HEK293 (cell line): ENCODE results near the gene MUC2.

ENCODE experiments used
- CTCF ChIA-PET: fragments of 350-600 bp; formaldehyde crosslinking; extraction: SDS; loops from one replicate; lab custom pipeline; 2021; ENCODE audit warnings: antibody characterized with exemption; lab: Yijun Ruan, JAX
- POLR2A ChIA-PET: fragments of 300-600 bp; formaldehyde crosslinking; extraction: SDS; loops from one replicate; lab custom pipeline; 2020; ENCODE audit warnings: antibody characterized with exemption, inconsistent platforms; lab: Yijun Ruan, JAX
- H3K27ac ChIP-seq: fragments of 200-500 bp; sonication (Bioruptor generic); 2 replicates; pipeline ENCODE4 v1.5.1; 2014; ENCODE audit warnings: low read depth, low read length, control low read depth, inconsistent platforms; ENCODE audit errors: extremely low read depth
- H3K36me3 ChIP-seq, 2 experiments: fragments of 200-500 bp in 1 of 2; sonication (Bioruptor generic) in 1 of 2; 1 replicate in 1 of 2; 2 replicates in 1 of 2; pipeline ENCODE4 v1.5.1; 2014 to 2017; ENCODE audit warnings: inconsistent platforms in 2 of 2, low read length in 2 of 2; ENCODE audit not compliant: control insufficient read depth in 2 of 2, insufficient read depth in 1 of 2
- H3K4me1 ChIP-seq: fragments of 200-500 bp; sonication (Bioruptor generic); 2 replicates; pipeline ENCODE4 v1.5.1; 2014; ENCODE audit warnings: mild to moderate bottlenecking, low read length, inconsistent platforms; ENCODE audit not compliant: control insufficient read depth, insufficient read depth
- H3K4me3 ChIP-seq: 2 replicates; pipeline ENCODE4 v1.5.1; 2011; ENCODE audit warnings: low read depth, mild to moderate bottlenecking, control low read depth, low read length, moderate library complexity
- H3K9me3 ChIP-seq: fragments of 200-500 bp; sonication (Bioruptor generic); 2 replicates; pipeline ENCODE4 v1.5.1; 2014; ENCODE audit warnings: low read depth, low read length, inconsistent platforms; ENCODE audit not compliant: control insufficient read depth, insufficient read depth
- BCL11B ChIP-seq: fragments of 450-650 bp; formaldehyde crosslinking; IDR thresholded peaks from 2 replicates; pipeline ENCODE4 v1.5.1; 2016; ENCODE audit warnings: low read depth, missing biosample characterization, missing genetic modification characterization
- CTCF ChIP-seq: fragments of 450-650 bp; formaldehyde crosslinking; IDR thresholded peaks from 2 replicates; pipeline ENCODE4 v1.5.1; 2016; ENCODE audit warnings: missing biosample characterization, missing genetic modification characterization
- HIC1 ChIP-seq: fragments of 450-650 bp; formaldehyde crosslinking; IDR thresholded peaks from 2 replicates; pipeline ENCODE4 v1.5.1; 2016; ENCODE audit warnings: missing biosample characterization, missing genetic modification characterization
- OVOL3 ChIP-seq: fragments of 450-650 bp; formaldehyde crosslinking; IDR thresholded peaks from 2 replicates; pipeline ENCODE4 v1.5.1; 2016; ENCODE audit warnings: missing biosample characterization, missing genetic modification characterization
- SCRT1 ChIP-seq: fragments of 450-650 bp; formaldehyde crosslinking; IDR thresholded peaks from 2 replicates; pipeline ENCODE4 v1.5.1; 2016; ENCODE audit warnings: missing biosample characterization, missing genetic modification characterization, borderline replicate concordance
- WT1 ChIP-seq: fragments of 450-650 bp; formaldehyde crosslinking; IDR thresholded peaks from 2 replicates; pipeline ENCODE4 v1.5.1; 2016; ENCODE audit warnings: missing biosample characterization, missing genetic modification characterization
- ZBTB1 ChIP-seq: fragments of 450-650 bp; formaldehyde crosslinking; IDR thresholded peaks from 2 replicates; pipeline ENCODE4 v1.5.1; 2016; ENCODE audit warnings: missing biosample characterization, missing genetic modification characterization
- ZBTB17 ChIP-seq: fragments of 450-650 bp; formaldehyde crosslinking; IDR thresholded peaks from 2 replicates; pipeline ENCODE4 v1.5.1; 2016; ENCODE audit warnings: missing biosample characterization, missing genetic modification characterization
- ZFHX2 ChIP-seq: fragments of 450-650 bp; formaldehyde crosslinking; conservative IDR thresholded peaks from 2 replicates; pipeline ENCODE4 v1.5.1; 2016; ENCODE audit warnings: missing biosample characterization, missing genetic modification characterization
- ZNF175 ChIP-seq: fragments of 450-650 bp; formaldehyde crosslinking; IDR thresholded peaks from 2 replicates; pipeline ENCODE4 v1.5.1; 2016; ENCODE audit warnings: missing biosample characterization, missing genetic modification characterization
- ZNF2 ChIP-seq: fragments of 450-650 bp; formaldehyde crosslinking; IDR thresholded peaks from 2 replicates; pipeline ENCODE4 v1.5.1; 2016; ENCODE audit warnings: missing biosample characterization, missing genetic modification characterization
- ZNF214 ChIP-seq: fragments of 450-650 bp; formaldehyde crosslinking; IDR thresholded peaks from 2 replicates; pipeline ENCODE4 v1.5.1; 2017; ENCODE audit warnings: missing biosample characterization, mild to moderate bottlenecking, missing genetic modification characterization, borderline replicate concordance
- ZNF248 ChIP-seq: fragments of 450-650 bp; formaldehyde crosslinking; IDR thresholded peaks from 2 replicates; pipeline ENCODE4 v1.5.1; 2017; ENCODE audit warnings: missing biosample characterization, missing genetic modification characterization
- ZNF341 ChIP-seq: fragments of 450-650 bp; formaldehyde crosslinking; IDR thresholded peaks from 2 replicates; pipeline ENCODE4; 2016; ENCODE audit warnings: low read depth, missing biosample characterization, missing genetic modification characterization
- ZNF366 ChIP-seq: fragments of 450-650 bp; formaldehyde crosslinking; conservative IDR thresholded peaks from 2 replicates; pipeline ENCODE4 v1.5.1; 2016; ENCODE audit warnings: missing biosample characterization, missing genetic modification characterization
- ZNF514 ChIP-seq: fragments of 450-650 bp; formaldehyde crosslinking; IDR thresholded peaks from 2 replicates; pipeline ENCODE4 v1.5.1; 2016; ENCODE audit warnings: missing biosample characterization, missing genetic modification characterization
- ZNF548 ChIP-seq: fragments of 450-650 bp; formaldehyde crosslinking; IDR thresholded peaks from 2 replicates; pipeline ENCODE4 v1.5.1; 2016; ENCODE audit warnings: missing biosample characterization, missing genetic modification characterization
- ZNF610 ChIP-seq: fragments of 450-650 bp; formaldehyde crosslinking; IDR thresholded peaks from 2 replicates; pipeline ENCODE4 v1.5.1; 2016; ENCODE audit warnings: missing biosample characterization, missing genetic modification characterization, borderline replicate concordance
- ZNF707 ChIP-seq: fragments of 450-650 bp; formaldehyde crosslinking; IDR thresholded peaks from 2 replicates; pipeline ENCODE4 v1.5.1; 2016; ENCODE audit warnings: missing biosample characterization, missing genetic modification characterization
- ZNF776 ChIP-seq: fragments of 450-650 bp; formaldehyde crosslinking; IDR thresholded peaks from 2 replicates; pipeline ENCODE4 v1.5.0; 2017; ENCODE audit warnings: missing biosample characterization, missing genetic modification characterization, borderline replicate concordance

MUC2 gene

DNA sequence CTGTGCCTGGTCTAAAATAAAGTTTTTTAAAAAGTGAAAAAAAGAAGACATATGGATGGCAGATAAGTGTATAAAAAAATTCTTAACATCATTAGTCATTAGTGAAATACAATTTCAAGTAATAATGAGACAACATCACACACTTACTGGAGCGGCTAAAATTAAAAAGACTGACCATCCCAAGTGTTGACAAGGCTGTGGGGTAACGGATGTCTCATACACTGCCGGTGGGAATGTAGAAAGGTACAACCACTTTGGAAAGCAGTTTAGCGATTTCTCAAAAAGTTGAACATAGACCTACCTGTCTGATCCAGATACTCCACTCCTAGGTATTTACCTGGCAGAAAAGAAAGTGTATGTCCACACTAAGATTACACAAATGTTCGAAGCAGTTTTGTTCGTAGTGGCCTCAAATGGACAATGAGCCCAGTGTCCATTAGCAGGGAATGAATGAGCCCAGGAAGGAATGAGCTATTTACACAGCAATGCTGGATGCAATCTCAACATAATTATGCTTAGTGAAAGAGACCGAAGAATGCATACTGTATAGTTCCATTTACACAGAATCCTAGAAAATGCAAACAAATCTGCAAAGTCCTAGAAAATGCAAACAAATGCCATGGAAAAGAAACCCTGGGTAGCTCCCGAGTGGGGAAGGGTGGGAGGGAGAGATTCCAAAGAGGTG lies 6.7 kb upstream of the MUC2 start (continued):
- TF ChIP-seq CTCF (tag by site-specific recombination) (no peak), ZNF175 (tag by site-specific recombination) (no peak), SCRT1 (no peak), BCL11B (no peak), ZNF776 (tag by site-specific recombination) (no peak), ZNF2 (tag by site-specific recombination) (no peak)

DNA sequence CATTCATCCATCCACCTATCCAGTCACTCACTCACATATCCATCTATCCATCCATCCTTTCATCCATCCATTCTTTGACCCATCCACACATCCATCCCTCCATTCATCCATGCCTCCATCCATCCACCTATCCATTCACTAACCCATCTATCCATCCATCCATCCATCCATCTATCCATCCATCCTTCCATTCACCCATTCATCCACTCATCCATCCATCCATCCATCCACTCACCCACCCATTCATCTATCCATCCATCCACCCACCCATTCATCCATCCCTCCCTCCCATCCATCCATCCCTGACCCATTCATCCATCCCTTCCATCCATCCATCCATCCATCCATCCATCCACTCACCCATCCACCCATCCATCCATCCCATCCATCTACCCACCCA lies 4.9 kb upstream of the MUC2 start:
- peak; percentile 20; the same call in 1 of the 2 replicates for TF ChIP-seq ZFHX2
- peak; percentile 98 for TF ChIP-seq ZNF366 (tag by site-specific recombination)
- peak; percentile 91 for TF ChIP-seq ZBTB17 (tag by site-specific recombination)
- no peak for TF ChIP-seq HIC1
- Histone ChIP-seq H3K4me1 (no peaks in the 10 kb centered on the region), H3K4me3 (no peak overlapping the region), H3K27ac (no peak overlapping the region), H3K9me3 (no peaks in the 10 kb centered on the region), H3K36me3 (no peaks in the 10 kb centered on the region)
- ChIA-PET POLR2A (no interaction called here), CTCF (no interaction called here)

- POLR2A ChIA-PET = no interaction called here
- no peak overlapping the region for H3K4me3 ChIP-seq
- CTCF ChIA-PET = no interaction called here
- H3K9me3 ChIP-seq = no peaks in the 10 kb centered on the region
- H3K36me3 ChIP-seq = no peaks in the 10 kb centered on the region
- H3K27ac ChIP-seq = no peak overlapping the region
- no peaks in the 10 kb centered on the region for H3K4me1 ChIP-seq
- TF ChIP-seq ZBTB1 (tag by site-specific recombination) = no peak
- TF ChIP-seq ZNF548 = no peak
- TF ChIP-seq HIC1 = no peak
- TF ChIP-seq ZNF248 (tag by site-specific recombination) = no peak
- TF ChIP-seq ZNF610 (tag by site-specific recombination) = no peak
- no peak for TF ChIP-seq ZNF514
- TF ChIP-seq ZNF214 = no peak
- TF ChIP-seq ZNF707 (tag by site-specific recombination) = no peak
- no peak for TF ChIP-seq OVOL3 (tag by site-specific recombination)
- no peak for TF ChIP-seq ZNF341 (tag by site-specific recombination)
- TF ChIP-seq WT1 = no peak
- TF ChIP-seq, all 188 proteins: peak for 0
Measured at GRCh38 chr11:1070594-1071462, 3.8 kb upstream of the MUC2 start.
